GM18526 (cell line): Measurements from ENCODE around the gene SLC5A5.

ENCODE experiments used
- POLR2A ChIP-seq: IDR thresholded peaks from 3 replicates; pipeline ENCODE4 v1.6.1; 2011; ENCODE audit not compliant: insufficient read length; ENCODE audit errors: extremely low read depth

The SLC5A5 gene

GRCh38 chr19:17862711-17863519 lies 8.8 kb upstream of the SLC5A5 start:
- TF ChIP-seq POLR2A, result no peak

- TF ChIP-seq POLR2A, result no peak
Observed at GRCh38 chr19:17863520-17864182, 8.1 kb upstream of the SLC5A5 start.

- peak; percentile 41 for TF ChIP-seq POLR2A
Observed at GRCh38 chr19:17865364-17866311, 6.1 kb upstream of the SLC5A5 start.

GRCh38 chr19:17866312-17866963 lies 5.3 kb upstream of the SLC5A5 start:
- no peak for TF ChIP-seq POLR2A

- no peak for TF ChIP-seq POLR2A
Observed at GRCh38 chr19:17866964-17867486, 4.7 kb upstream of the SLC5A5 start.

- no peak for TF ChIP-seq POLR2A
Observed at GRCh38 chr19:17868669-17869068, 3.1 kb upstream of the SLC5A5 start.

GRCh38 chr19:17869114-17869608 lies 2.6 kb upstream of the SLC5A5 start:
- TF ChIP-seq POLR2A, result no peak

- TF ChIP-seq POLR2A, result no peak
Observed at GRCh38 chr19:17871032-17871877, 490 bp upstream of the SLC5A5 start.

- no peak for TF ChIP-seq POLR2A
Observed at GRCh38 chr19:17872251-17873001, 681 bp downstream of the SLC5A5 start.

- TF ChIP-seq POLR2A, result no peak
Observed at GRCh38 chr19:17873786-17874757, 2.3 kb downstream of the SLC5A5 start.

GRCh38 chr19:17874758-17875135 lies 3.0 kb downstream of the SLC5A5 start:
- no peak for TF ChIP-seq POLR2A

- TF ChIP-seq POLR2A, result no peak
Observed at GRCh38 chr19:17877696-17878095, 6.0 kb downstream of the SLC5A5 start.
